Duodenal mucosa (tissue), 2 donors: ENCODE results near the gene PPP6R3.

Experiments used
- H3K27ac ChIP-seq: one replicate; pipeline ENCODE4 v1.7.0; 2013; ENCODE audit warnings: low read depth, low read length
- H3K27me3 ChIP-seq, 2 donors: one replicate each; pipeline ENCODE4 v1.7.0; 2013; ENCODE audit warnings: low read length in 2 of 2, control low read depth in 1 of 2; ENCODE audit not compliant: insufficient read depth in 2 of 2, control insufficient read depth in 1 of 2
- H3K36me3 ChIP-seq, 2 donors: one replicate each; pipeline ENCODE4 v1.7.0; 2013; ENCODE audit warnings: low read length in 2 of 2, control low read depth in 1 of 2; ENCODE audit not compliant: insufficient read depth in 2 of 2, control insufficient read depth in 1 of 2
- H3K4me1 ChIP-seq, 2 donors: one replicate each; pipeline ENCODE4 v1.7.0; 2013; ENCODE audit warnings: low read length in 2 of 2, control low read depth in 1 of 2; ENCODE audit not compliant: insufficient read depth in 2 of 2, control insufficient read depth in 1 of 2
- H3K4me3 ChIP-seq, 2 donors: one replicate each; pipeline ENCODE4 v1.7.0; 2013; ENCODE audit warnings: low read length in 2 of 2, low read depth in 1 of 2
- H3K9ac ChIP-seq, 2 donors: one replicate each; pipeline ENCODE4 v1.7.0; 2013; ENCODE audit warnings: low read length in 2 of 2, low read depth in 1 of 2
- H3K9me3 ChIP-seq, 2 donors: one replicate each; pipeline ENCODE4 v1.7.0; 2013; ENCODE audit warnings: low read length in 2 of 2, control low read depth in 1 of 2; ENCODE audit not compliant: control insufficient read depth in 1 of 2

Gene PPP6R3

GRCh38 chr11:68584991-68585524 is 124.5 kb downstream of the PPP6R3 start:
- no peaks in the 10 kb centered on the region for H3K27me3 ChIP-seq
- no peaks in the 10 kb centered on the region for H3K9me3 ChIP-seq
- H3K27ac ChIP-seq, result no peak overlapping the region
- no peak overlapping the region for H3K4me3 ChIP-seq
- H3K36me3 ChIP-seq, result peaks cover 34 to 85% of the 10 kb centered on the region in 2 donors
- no peaks in the 10 kb centered on the region for H3K4me1 ChIP-seq
- no peak overlapping the region for H3K9ac ChIP-seq

- H3K27me3 ChIP-seq, result no peaks in the 10 kb centered on the region
- no peak overlapping the region for H3K4me3 ChIP-seq
- no peak overlapping the region for H3K27ac ChIP-seq
- H3K9ac ChIP-seq, result no peak overlapping the region
- no peaks in the 10 kb centered on the region for H3K4me1 ChIP-seq
- H3K9me3 ChIP-seq, result no peaks in the 10 kb centered on the region
- H3K36me3 ChIP-seq, result peaks cover 40 to 88% of the 10 kb centered on the region in 2 donors
Observed at GRCh38 chr11:68589547-68590216, 129.1 kb downstream of the PPP6R3 start.

GRCh38 chr11:68591719-68592118 is 131.2 kb downstream of the PPP6R3 start:
- H3K9ac ChIP-seq, result no peak overlapping the region
- H3K27ac ChIP-seq, result no peak overlapping the region
- H3K27me3 ChIP-seq, result no peaks in the 10 kb centered on the region
- no peak overlapping the region for H3K4me3 ChIP-seq
- no peaks in the 10 kb centered on the region for H3K4me1 ChIP-seq
- H3K36me3 ChIP-seq, result peaks cover 38 to 81% of the 10 kb centered on the region in 2 donors
- no peaks in the 10 kb centered on the region for H3K9me3 ChIP-seq

GRCh38 chr11:68593441-68593840 is 132.9 kb downstream of the PPP6R3 start:
- Histone ChIP-seq H3K4me1 (no peaks in the 10 kb centered on the region), H3K36me3 (peaks cover 45 to 84% of the 10 kb centered on the region in 2 donors), H3K9ac (no peak overlapping the region), H3K27me3 (no peaks in the 10 kb centered on the region), H3K27ac (no peak overlapping the region), H3K9me3 (no peaks in the 10 kb centered on the region), H3K4me3 (no peak overlapping the region)

GRCh38 chr11:68594123-68594522 is 133.6 kb downstream of the PPP6R3 start:
- no peak overlapping the region for H3K27ac ChIP-seq
- no peaks in the 10 kb centered on the region for H3K9me3 ChIP-seq

GRCh38 chr11:68596231-68596630 is 135.7 kb downstream of the PPP6R3 start:
- H3K4me1 ChIP-seq, result no peaks in the 10 kb centered on the region
- no peaks in the 10 kb centered on the region for H3K9me3 ChIP-seq
- H3K36me3 ChIP-seq, result peaks cover 53 to 84% of the 10 kb centered on the region in 2 donors
- no peaks in the 10 kb centered on the region for H3K27me3 ChIP-seq
- no peak overlapping the region for H3K9ac ChIP-seq
- no peak overlapping the region for H3K4me3 ChIP-seq
- H3K27ac ChIP-seq, result no peak overlapping the region

More at GRCh38 chr11:68594123-68594522, 133.6 kb downstream of the PPP6R3 start:
- H3K36me3 ChIP-seq, result peaks cover 52 to 86% of the 10 kb centered on the region in 2 donors
- H3K9ac ChIP-seq, result no peak overlapping the region
- no peaks in the 10 kb centered on the region for H3K27me3 ChIP-seq
- no peak overlapping the region for H3K4me3 ChIP-seq
- no peaks in the 10 kb centered on the region for H3K4me1 ChIP-seq

- Histone ChIP-seq H3K36me3 (peaks cover 74 to 84% of the 10 kb centered on the region in 2 donors), H3K27me3 (no peaks in the 10 kb centered on the region), H3K4me3 (no peak overlapping the region), H3K4me1 (no peaks in the 10 kb centered on the region), H3K9ac (no peak overlapping the region), H3K9me3 (no peaks in the 10 kb centered on the region), H3K27ac (no peak overlapping the region)
Observed at GRCh38 chr11:68598816-68599653, 138.5 kb downstream of the PPP6R3 start.

- Histone ChIP-seq H3K4me3 (no peak overlapping the region), H3K27me3 (no peaks in the 10 kb centered on the region), H3K4me1 (no peaks in the 10 kb centered on the region), H3K9me3 (no peaks in the 10 kb centered on the region), H3K9ac (no peak overlapping the region), H3K27ac (no peak overlapping the region), H3K36me3 (peaks cover 80 to 98% of the 10 kb centered on the region in 2 donors)
Observed at GRCh38 chr11:68601147-68601546, 140.6 kb downstream of the PPP6R3 start.

- H3K27ac ChIP-seq, result no peak overlapping the region
- H3K36me3 ChIP-seq, result peaks cover 53 to 95% of the 10 kb centered on the region in 2 donors
- no peak overlapping the region for H3K4me3 ChIP-seq
- H3K4me1 ChIP-seq, result no peaks in the 10 kb centered on the region
- no peaks in the 10 kb centered on the region for H3K27me3 ChIP-seq
- no peak overlapping the region for H3K9ac ChIP-seq
- H3K9me3 ChIP-seq, result no peaks in the 10 kb centered on the region
Observed at GRCh38 chr11:68609761-68610160, 149.2 kb downstream of the PPP6R3 start.

- Histone ChIP-seq H3K4me1 (no peaks in the 10 kb centered on the region), H3K27me3 (no peaks in the 10 kb centered on the region), H3K36me3 (peaks cover 55 to 95% of the 10 kb centered on the region in 2 donors), H3K27ac (no peak overlapping the region), H3K4me3 (no peak overlapping the region), H3K9ac (no peak overlapping the region), H3K9me3 (no peaks in the 10 kb centered on the region)
Observed at GRCh38 chr11:68610452-68611116, 150.0 kb downstream of the PPP6R3 start.
